ENCODE measurements around the gene FBXW8. TPM values are rescaled to one million over a fixed set of nuclear protein-coding genes. Genes with fewer than 3 reads are reported as not detected.
A peak's percentile ranks its signal among the peaks of the same experiment; 100 is the strongest.

FBXW8 gene
- total and polyA plus RNA-seq, 2 donors (not counting 3 experiments of a cell fraction or from before 2014, with no cell fraction given) = 15.4 TPM

DNA sequence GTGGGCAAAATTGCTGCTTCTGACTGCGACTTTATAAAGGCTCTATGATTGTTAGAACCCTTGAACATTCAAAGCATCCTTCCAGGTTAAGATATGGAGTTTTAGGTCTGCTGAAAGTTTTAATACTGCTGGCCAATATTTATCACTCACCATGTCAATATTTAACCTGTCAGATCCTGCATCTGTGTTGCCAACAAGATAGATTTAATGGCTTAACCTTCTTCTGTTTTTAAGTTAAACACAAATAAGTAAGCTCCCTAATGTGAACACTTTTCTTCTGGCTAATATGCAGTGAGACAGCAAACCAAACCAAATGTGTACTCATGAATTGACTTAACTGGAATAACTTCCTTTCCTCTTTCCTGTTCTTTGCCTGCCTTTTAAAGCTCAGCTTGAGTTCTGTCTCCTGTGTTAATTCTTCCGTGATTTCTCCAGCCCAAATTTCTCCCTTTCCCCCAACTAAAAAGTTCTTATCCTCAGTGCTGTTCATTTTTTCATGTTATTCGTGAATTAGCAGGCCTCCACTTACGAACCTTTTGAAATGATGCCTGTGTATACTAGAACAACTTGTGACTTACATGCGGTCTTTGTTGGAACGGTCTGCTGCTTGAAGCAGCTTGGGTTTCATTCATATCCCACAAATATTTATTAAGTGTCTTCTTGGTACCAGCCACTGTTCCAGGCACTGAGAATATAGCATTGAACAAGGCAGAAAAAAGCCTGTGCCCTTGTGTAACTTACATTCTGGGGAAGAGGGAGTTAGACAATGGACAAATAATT, 9.1 kb downstream of the FBXW8 start:
- FAIRE-seq = peak; percentile 76
- no peaks in the 10 kb centered on the region for H3K36me3 ChIP-seq (ENCODE audit: control insufficient read depth in 2 of 2, extremely low read depth in 1 of 2, insufficient read depth in 2 of 2, low read length in 2 of 2)
- ChIA-PET POLR2A (no interaction called here), CTCF (interaction anchor here (1.4 to 1.5 kb wide), 2 partner anchors 10 to 13 kb away, joined by 3 read pairs; no protein-coding TSS in a partner anchor)
- H3K9ac ChIP-seq (replicated peaks; ENCODE audit: extremely low read depth, insufficient read depth, low read length) = no peak overlapping the region
- no peak overlapping the region for H3K27ac ChIP-seq (ENCODE audit: insufficient read depth, low read depth, low read length)
- H3K79me2 ChIP-seq (ENCODE audit: control insufficient read depth, insufficient read depth, low read length) = peaks cover 31% of the 10 kb centered on the region
- no peak overlapping the region for H3K4me2 ChIP-seq (ENCODE audit: insufficient read depth, low read length)
- intact Hi-C loops (cut with micrococcal nuclease) (loop anchor here (10.0 kb wide), 1 partner anchor 235 kb away; no protein-coding TSS in a partner anchor), dilution Hi-C loops (cut with MboI; ENCODE audit: extremely low pct_ligation_motif_present, low sequenced_read_pairs) (no loop called here)
- no peaks in the 10 kb centered on the region for H3K27me3 ChIP-seq (ENCODE audit: control insufficient read depth in 2 of 2, insufficient read depth in 2 of 2, low read length in 2 of 2)
- TF ChIP-seq POLR2AphosphoS5 (IDR thresholded peaks at IDR 0.05; ENCODE audit: insufficient read depth, low read depth, low read length) (no peak), MYC (IDR thresholded peaks at IDR 0.05; ENCODE audit: low read depth, low read length) (no peak), CTCF (IDR thresholded peaks at IDR 0.05; ENCODE audit: extremely low read depth in 1 of 2, insufficient read depth in 1 of 2, low read depth in 1 of 2, low read length in 2 of 2) (no peak), JUN (IDR thresholded peaks at IDR 0.05; ENCODE audit: borderline replicate concordance, insufficient read depth, insufficient read length, low read depth) (no peak), FOS (IDR thresholded peaks at IDR 0.05; ENCODE audit: borderline replicate concordance, insufficient read depth, low read length) (no peak), MAX (IDR thresholded peaks at IDR 0.05; ENCODE audit: insufficient read depth, insufficient read length) (no peak), EZH2 (IDR thresholded peaks at IDR 0.05; ENCODE audit: borderline replicate concordance, low read depth, low read length, severe bottlenecking) (no peak), GATA2 (IDR thresholded peaks at IDR 0.05; ENCODE audit: insufficient read depth, insufficient read length, low read depth, low read length) (no peak), POLR2A (IDR thresholded peaks at IDR 0.05; ENCODE audit: low read depth, low read length) (no peak)
- no peaks in the 10 kb centered on the region for H4K20me1 ChIP-seq (replicated peaks; ENCODE audit: control insufficient read depth, extremely low read depth, insufficient read depth, low read length)
- H3K4me1 ChIP-seq (ENCODE audit: control insufficient read depth, extremely low read depth, insufficient read depth, low read length) = peaks cover 13% of the 10 kb centered on the region
- H3K9me3 ChIP-seq (replicated peaks; ENCODE audit: control insufficient read depth, insufficient read depth, low read length) = no peaks in the 10 kb centered on the region
- BruUV-seq (replicated peaks) = no TSS peak
- no peak overlapping the region for H3K4me3 ChIP-seq (replicated peaks in 1 of 3; ENCODE audit: insufficient read depth in 1 of 3, low read depth in 1 of 3, low read length in 3 of 3)
- DNase-seq (ENCODE audit: low read depth, low spot score) = peak; percentile 16
- no peaks in the 10 kb centered on the region for H3K9me1 ChIP-seq (replicated peaks; ENCODE audit: control insufficient read depth, extremely low read depth, insufficient read depth, low read length)
- no peak overlapping the region for H2AFZ ChIP-seq (ENCODE audit: low read depth, low read length)

Data from endothelial cell of umbilical vein (primary cell).